Erythroblast (primary cell): Measurements from ENCODE around the gene C1QA.

Source experiments
- DNase-seq, 2 experiments: peaks; one replicate each; lab custom pipeline; 2025; lab: John Stamatoyannopoulos, UW
- GATA1 ChIP-seq: IDR thresholded peaks from 2 replicates; pipeline ENCODE4 v1.6.1; 2011; ENCODE audit warnings: low read depth, mild to moderate bottlenecking, control low read depth, low read length, moderate library complexity
- POLR2A ChIP-seq: IDR thresholded peaks from 2 replicates; pipeline ENCODE4 v1.6.1; 2011; ENCODE audit warnings: mild to moderate bottlenecking, low read length

Gene C1QA

DNA sequence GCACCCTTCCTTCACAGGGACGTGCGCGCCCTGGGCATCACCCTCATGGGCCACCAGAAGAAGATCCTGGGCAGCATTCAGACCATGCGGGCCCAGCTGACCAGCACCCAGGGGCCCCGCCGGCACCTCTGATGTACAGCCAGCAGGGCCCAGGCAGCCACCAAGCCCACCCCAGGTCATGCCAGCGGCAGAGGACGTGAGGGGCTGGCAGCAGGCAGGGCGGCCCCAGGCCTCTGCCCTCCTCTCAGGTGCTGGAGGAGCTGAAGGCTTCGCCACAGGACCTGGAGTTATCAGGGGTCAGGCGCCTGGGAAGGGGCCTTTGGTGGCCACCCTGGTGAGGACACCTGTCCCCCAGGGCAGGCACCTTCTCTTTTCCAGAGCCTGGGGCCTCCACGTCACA lies 34.8 kb upstream of the C1QA start:
- TF ChIP-seq GATA1 (no peak), POLR2A (no peak)
- DNase-seq, result no peak

DNA sequence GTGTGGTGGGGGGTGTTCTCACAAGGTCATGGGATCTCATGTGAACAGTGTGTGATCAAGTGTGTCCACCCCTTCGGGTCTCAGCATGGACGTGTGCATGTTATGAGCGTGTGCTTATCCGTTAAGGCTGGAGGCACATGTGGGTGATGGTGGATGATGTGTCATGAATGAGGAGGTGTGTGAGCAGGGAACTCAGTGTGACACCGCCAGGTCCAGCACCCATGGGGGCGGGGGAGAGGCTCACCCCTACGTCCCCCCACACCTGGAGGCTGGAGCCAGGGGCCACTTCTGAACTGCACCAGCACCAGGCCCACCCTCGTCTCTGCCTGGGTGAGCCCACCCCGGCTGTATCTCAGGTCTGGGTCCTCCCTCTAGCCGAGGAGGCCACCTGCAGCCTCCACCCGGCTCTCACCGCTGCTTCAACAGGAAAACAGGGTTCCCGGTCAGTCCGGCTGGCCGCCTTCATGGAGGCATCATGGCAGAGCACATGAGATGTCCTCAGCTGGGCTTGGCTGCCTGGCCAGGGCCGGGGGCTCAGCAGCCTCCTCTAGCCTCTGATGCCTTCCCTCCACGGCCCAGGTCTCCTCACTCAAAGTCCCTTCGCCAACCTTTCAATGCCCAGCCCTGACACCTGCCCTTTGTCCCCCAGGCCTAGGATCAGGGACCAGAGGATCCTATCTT lies 34.2 kb upstream of the C1QA start:
- no peak for TF ChIP-seq POLR2A
- TF ChIP-seq GATA1, result no peak
- no peak for DNase-seq

DNA sequence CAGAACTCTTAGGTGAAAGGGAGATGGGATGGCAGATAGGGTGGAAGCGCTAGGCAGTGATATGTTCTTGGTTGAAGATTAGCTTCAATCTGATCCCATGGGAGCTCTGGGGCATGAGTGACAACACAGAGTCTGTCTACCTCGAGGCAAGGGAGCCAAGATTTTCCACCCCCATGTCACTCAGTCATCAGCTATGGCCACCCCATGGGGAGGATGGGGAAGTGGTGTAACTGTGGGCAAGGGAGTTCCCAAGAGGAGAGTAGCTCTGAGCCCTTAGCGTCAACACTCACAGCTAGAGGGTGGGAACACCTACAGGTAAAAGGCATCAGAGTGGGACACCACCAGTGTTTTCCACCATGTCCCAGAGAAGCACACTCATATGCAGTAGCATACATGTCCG lies 30.3 kb upstream of the C1QA start:
- TF ChIP-seq POLR2A (no peak), GATA1 (no peak)
- no peak for DNase-seq

DNA sequence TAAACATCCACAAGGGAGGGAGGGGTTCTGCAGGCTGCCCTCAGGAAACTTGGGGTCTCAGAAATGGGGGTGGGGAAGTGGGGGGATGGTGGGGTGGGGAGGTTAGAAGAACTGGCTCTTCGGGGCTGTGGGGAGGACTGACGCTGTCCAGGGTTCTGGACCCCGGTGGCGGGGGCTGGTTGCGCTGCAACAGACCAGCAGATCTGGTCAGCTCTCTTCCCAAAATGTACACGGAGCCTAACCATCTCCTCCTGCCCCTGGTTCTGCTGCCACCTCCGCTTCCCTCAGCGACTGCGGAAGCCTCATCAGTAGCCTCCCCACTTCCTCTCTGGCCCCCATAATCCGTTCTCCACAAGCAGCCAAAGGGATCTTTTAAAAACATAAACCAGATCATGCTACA lies 29.3 kb upstream of the C1QA start:
- TF ChIP-seq POLR2A (no peak), GATA1 (no peak)
- no peak for DNase-seq

DNA sequence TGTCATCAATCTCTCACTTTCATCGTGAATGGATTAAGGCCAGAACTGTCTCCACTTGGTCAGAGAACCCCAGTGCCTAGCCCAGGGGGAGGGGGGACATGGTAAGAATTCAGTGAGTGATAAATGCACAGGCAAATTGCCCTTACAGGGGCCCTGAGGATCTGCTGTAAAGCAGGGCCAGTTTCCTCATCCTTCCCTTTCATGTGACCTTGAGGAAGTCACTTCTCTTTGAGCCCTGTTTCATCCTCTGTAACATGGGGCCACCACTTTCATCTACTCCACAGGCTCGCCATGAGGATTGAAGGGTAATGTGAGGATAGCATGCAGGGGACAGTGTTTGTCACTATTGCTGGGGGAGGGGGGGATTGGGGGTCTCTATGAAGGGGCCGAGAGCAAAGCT lies 28.1 kb upstream of the C1QA start:
- no peak for DNase-seq
- TF ChIP-seq POLR2A (no peak), GATA1 (no peak)

DNA sequence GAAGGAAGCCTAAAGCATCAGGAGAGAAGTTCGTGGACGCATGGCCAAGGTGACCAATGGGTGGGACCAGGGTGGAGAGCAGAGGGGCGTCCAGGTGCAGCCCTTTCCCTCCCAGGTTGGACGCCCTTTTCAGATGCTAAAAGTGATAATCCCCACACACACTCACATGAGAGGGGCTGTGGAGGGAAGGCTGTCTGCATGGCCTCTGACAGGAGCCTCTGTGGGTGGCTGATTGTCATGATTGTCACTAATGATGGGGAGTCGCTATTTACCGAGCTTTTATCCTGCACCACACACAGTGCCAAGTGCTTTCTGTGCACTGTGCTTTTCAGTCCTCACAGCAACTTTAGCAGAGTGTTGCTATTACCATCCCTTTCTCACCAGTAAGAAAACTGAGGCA lies 27.1 kb upstream of the C1QA start:
- no peak for DNase-seq
- TF ChIP-seq GATA1, result no peak

GRCh38 chr1:22611530-22611947 lies 24.9 kb upstream of the C1QA start:
- TF ChIP-seq GATA1 (no peak), POLR2A (no peak)
- DNase-seq, result peak; percentile 31 to 43

GRCh38 chr1:22612671-22613571 lies 23.5 kb upstream of the C1QA start:
- no peak for TF ChIP-seq GATA1
- no peak for TF ChIP-seq POLR2A
- no peak for DNase-seq

DNA sequence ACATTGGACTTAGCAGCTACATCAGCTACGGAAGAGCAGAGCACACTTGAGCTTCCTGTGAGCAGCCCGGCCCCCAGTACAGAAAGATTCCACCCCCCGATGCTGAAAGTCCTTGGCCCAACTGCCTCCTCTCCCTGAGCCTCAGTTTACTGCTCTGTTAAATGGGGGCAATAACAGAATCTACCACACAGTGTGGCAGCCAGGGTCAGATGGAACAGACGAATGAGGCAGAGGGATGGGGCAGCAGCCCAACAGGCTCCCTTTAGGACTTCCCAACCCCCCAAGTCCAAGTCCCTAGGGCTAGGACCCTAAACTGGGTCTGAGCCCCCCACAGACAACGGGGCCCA lies 22.9 kb upstream of the C1QA start:
- DNase-seq, result no peak
- TF ChIP-seq GATA1 (no peak), POLR2A (no peak)

- no peak for DNase-seq
- TF ChIP-seq POLR2A (no peak), GATA1 (no peak)
Measured at GRCh38 chr1:22613951-22614350, 22.5 kb upstream of the C1QA start.

- TF ChIP-seq GATA1, result no peak
- TF ChIP-seq POLR2A, result no peak
- DNase-seq, result no peak
Measured at GRCh38 chr1:22615886-22616285, 20.5 kb upstream of the C1QA start.

- DNase-seq, result no peak
- TF ChIP-seq POLR2A, result no peak
- no peak for TF ChIP-seq GATA1
Measured at GRCh38 chr1:22616571-22616970, 19.9 kb upstream of the C1QA start.

GRCh38 chr1:22618056-22618455 lies 18.4 kb upstream of the C1QA start:
- TF ChIP-seq POLR2A (no peak), GATA1 (no peak)
- DNase-seq, result no peak

DNA sequence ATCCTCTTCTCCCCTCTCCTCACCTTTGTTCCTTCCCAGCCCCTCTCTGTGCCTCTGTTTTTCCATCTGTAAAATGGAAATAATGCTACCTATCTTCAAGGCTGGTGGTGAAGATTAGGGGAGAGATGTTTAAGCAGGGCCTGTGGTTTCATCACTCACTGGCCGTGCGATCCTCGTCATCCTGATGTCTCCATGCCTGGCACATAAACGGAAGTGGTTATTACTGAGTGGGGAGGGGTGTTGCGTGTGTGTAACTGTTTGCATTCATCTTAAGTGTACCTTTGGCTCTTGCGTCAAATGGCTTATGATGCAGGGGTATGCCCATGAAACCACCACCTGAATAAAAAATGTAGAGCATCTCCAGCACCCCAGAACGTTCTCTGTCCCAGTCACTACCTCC lies 17.2 kb upstream of the C1QA start:
- DNase-seq, result no peak
- TF ChIP-seq GATA1, result no peak
- no peak for TF ChIP-seq POLR2A
